Glomerular endothelial cell (primary cell): Measurements from ENCODE around the gene CHD5. TPM values are rescaled to one million over a fixed set of nuclear protein-coding genes. Genes with fewer than 3 reads are reported as not detected.

Experiments
- DNase-seq: peaks from one replicate; pipeline ENCODE4 v3.0.0-alpha.2; 2011; ENCODE audit warnings: low read depth, low spot score; ENCODE audit errors: extremely low read depth
- total RNA-seq: library from RNA; depleted of rRNA; stranded (reverse); fragments of >200 nt; gene quantifications from 2 replicates; pipeline ENCODE4 v1.2.3, GENCODE V29; 2015

Gene CHD5
- total RNA-seq, 1 donor from 2014 or later: under 0.01 TPM

GRCh38 chr1:6157132-6157527 is 23.0 kb downstream of the CHD5 start:
- no peak for DNase-seq

GRCh38 chr1:6154525-6155319 is 25.4 kb downstream of the CHD5 start:
- no peak for DNase-seq

- DNase-seq: no peak
Measured at GRCh38 chr1:6152882-6153281, 27.2 kb downstream of the CHD5 start.

GRCh38 chr1:6152181-6152580 is 27.9 kb downstream of the CHD5 start:
- no peak for DNase-seq

GRCh38 chr1:6151291-6151822 is 28.8 kb downstream of the CHD5 start:
- no peak for DNase-seq

- DNase-seq: no peak
Measured at GRCh38 chr1:6150006-6150938, 29.8 kb downstream of the CHD5 start.

GRCh38 chr1:6149597-6149996 is 30.5 kb downstream of the CHD5 start:
- no peak for DNase-seq

GRCh38 chr1:6148497-6149241 is 31.5 kb downstream of the CHD5 start:
- DNase-seq: no peak

GRCh38 chr1:6145864-6146410 is 34.2 kb downstream of the CHD5 start:
- no peak for DNase-seq

- DNase-seq: no peak
Measured at GRCh38 chr1:6145396-6145750, 34.7 kb downstream of the CHD5 start.

GRCh38 chr1:6144647-6145395 is 35.3 kb downstream of the CHD5 start:
- DNase-seq: no peak

- no peak for DNase-seq
Measured at GRCh38 chr1:6144175-6144574, 35.9 kb downstream of the CHD5 start.

- DNase-seq: no peak
Measured at GRCh38 chr1:6143395-6143794, 36.7 kb downstream of the CHD5 start.

GRCh38 chr1:6142734-6143133 is 37.4 kb downstream of the CHD5 start:
- DNase-seq: no peak

GRCh38 chr1:6142036-6142621 is 38.0 kb downstream of the CHD5 start:
- DNase-seq: no peak

- DNase-seq: no peak
Measured at GRCh38 chr1:6141592-6141991, 38.5 kb downstream of the CHD5 start.

GRCh38 chr1:6140413-6140812 is 39.7 kb downstream of the CHD5 start:
- no peak for DNase-seq

- no peak for DNase-seq
Measured at GRCh38 chr1:6137758-6138157, 42.4 kb downstream of the CHD5 start.

- no peak for DNase-seq
Measured at GRCh38 chr1:6136516-6137220, 43.5 kb downstream of the CHD5 start.
